ENCODE results near the gene RFNG.

GRCh38 chr17:82025401-82026107 lies 26.1 kb downstream of the RFNG start:
- no peak for TF ChIP-seq EP300 (IDR thresholded peaks at IDR 0.05)
- TF ChIP-seq, protein P1, sequence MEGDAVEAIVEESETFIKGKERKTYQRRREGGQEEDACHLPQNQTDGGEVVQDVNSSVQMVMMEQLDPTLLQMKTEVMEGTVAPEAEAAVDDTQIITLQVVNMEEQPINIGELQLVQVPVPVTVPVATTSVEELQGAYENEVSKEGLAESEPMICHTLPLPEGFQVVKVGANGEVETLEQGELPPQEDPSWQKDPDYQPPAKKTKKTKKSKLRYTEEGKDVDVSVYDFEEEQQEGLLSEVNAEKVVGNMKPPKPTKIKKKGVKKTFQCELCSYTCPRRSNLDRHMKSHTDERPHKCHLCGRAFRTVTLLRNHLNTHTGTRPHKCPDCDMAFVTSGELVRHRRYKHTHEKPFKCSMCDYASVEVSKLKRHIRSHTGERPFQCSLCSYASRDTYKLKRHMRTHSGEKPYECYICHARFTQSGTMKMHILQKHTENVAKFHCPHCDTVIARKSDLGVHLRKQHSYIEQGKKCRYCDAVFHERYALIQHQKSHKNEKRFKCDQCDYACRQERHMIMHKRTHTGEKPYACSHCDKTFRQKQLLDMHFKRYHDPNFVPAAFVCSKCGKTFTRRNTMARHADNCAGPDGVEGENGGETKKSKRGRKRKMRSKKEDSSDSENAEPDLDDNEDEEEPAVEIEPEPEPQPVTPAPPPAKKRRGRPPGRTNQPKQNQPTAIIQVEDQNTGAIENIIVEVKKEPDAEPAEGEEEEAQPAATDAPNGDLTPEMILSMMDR (IDR thresholded peaks at IDR 0.05) = no peak
